Measurements from ENCODE around the gene MTMR12.

MTMR12 gene, protein sequence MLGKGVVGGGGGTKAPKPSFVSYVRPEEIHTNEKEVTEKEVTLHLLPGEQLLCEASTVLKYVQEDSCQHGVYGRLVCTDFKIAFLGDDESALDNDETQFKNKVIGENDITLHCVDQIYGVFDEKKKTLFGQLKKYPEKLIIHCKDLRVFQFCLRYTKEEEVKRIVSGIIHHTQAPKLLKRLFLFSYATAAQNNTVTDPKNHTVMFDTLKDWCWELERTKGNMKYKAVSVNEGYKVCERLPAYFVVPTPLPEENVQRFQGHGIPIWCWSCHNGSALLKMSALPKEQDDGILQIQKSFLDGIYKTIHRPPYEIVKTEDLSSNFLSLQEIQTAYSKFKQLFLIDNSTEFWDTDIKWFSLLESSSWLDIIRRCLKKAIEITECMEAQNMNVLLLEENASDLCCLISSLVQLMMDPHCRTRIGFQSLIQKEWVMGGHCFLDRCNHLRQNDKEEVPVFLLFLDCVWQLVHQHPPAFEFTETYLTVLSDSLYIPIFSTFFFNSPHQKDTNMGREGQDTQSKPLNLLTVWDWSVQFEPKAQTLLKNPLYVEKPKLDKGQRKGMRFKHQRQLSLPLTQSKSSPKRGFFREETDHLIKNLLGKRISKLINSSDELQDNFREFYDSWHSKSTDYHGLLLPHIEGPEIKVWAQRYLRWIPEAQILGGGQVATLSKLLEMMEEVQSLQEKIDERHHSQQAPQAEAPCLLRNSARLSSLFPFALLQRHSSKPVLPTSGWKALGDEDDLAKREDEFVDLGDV

DNA sequence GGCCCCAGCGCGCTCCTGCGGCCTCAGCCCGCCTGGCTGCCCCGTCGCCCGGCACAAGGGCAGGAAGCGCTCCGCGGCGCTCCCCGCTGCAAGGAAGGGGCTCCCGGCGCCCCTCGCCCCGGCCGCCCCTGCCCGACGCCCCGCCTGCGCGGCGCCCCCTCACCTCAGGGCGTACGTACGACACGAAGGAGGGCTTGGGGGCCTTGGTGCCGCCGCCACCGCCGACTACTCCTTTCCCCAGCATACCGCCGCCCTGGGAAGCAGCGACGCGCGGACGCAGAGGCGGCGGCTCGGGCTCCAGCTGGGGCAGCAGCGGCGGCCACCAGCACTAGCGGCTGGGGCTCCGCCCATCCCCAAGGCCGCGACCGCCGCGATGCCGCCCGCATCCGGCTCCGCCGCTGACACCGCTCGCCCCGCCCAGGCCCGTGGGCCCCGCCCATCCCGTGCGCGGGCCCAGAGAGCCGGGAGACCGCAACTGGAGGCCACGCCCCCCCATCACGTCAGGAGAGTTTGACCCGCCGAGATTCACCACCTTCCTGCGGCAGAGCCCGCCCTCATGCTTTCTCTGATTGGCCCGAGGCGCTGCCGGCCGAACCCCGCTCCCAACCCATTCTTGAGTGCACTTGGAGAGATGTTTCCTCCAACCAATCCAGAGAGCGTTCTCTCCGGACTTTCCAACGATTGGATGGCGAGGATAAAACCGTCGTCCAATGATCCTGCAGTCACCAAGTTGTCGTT, at the start of gene MTMR12:
Gene MTMR12 (minus strand): TSS at position 345 of the 738 bp plus-strand sequence. CDS start 101 bp downstream, at position 244.
- peak; percentile 99 to 100 for DNase-seq (ENCODE audit: low read depth in 2 of 2)

DNA sequence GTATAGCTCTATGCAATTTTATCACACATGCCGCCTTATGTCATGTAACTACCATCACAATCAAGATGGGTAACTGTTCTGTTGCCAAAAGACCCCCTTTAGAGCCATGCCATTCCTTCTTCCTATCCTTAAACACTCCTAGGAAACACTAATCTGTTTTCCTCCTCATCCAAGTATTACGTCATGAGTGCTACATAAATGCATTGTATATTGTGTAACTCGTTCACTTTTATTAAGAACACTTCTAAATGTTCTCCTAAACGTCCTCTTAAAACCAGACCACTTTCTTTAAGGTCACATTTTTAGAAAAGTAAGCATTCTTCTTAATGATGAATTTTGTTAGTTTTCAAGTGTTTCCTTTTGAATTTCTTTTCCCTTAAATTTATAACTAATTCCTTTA, 49.8 kb upstream of the MTMR12 start:
- DNase-seq (ENCODE audit: low read depth in 2 of 2): no peak

DNA sequence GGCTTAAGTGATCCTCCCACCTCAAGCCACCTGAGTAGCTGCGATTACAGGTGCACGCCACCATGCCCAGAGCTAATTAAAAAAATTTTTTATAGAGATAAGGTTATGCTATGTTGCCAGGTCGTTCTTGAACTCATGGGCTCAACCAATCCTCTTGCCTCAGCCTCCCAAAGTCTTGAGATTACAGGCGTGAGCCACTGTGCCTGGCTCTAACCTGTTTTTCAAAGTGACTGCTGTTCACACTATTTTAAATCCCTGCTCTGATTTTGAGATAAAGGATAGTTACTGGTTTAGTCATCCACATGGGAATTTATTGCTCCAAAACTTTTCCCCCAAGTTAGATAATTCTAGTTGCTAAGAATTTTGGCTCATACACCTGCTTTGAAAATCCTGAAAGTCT, 48.2 kb upstream of the MTMR12 start:
- no peak for DNase-seq (ENCODE audit: low read depth in 2 of 2)

DNA sequence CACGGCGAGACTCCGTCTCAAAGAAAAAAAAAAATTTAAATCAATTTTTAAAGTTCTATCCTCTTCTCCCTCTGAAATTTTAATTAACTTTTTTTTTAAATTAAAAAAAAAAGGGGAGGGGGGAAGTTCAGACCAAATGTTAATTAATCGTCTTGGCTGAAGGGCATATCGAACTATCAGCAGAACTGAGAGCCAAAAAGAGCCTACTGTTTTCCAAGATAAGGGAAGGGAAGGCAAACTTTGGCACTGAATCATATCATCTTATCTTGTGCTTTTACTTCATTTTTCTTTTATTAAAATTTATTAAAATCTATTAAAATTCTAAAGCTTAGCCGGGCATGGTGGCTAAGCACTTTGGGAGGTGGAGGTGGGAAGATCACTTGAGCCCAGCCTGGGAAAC, 45.9 kb upstream of the MTMR12 start:
- DNase-seq (ENCODE audit: low read depth in 2 of 2): no peak

DNA sequence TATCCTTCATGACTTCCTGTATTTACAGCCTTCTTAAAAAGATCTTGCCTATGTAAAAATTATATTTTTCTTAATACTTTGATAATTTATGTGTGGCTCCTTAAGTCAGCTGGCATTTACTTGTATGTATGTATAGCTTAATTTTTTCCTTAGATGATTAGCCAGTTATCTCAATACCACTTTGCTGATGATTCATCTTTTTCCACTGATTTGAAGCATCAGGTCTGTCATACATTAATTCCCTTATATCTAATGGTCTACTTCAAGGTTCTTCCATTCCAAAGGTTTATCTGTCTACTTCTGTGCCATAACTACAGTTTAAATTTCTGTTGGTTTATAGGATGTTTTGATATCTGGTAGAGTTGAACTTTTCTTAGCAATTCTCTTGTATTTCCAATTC, 44.9 kb upstream of the MTMR12 start:
- DNase-seq (ENCODE audit: low read depth in 2 of 2): no peak

DNA sequence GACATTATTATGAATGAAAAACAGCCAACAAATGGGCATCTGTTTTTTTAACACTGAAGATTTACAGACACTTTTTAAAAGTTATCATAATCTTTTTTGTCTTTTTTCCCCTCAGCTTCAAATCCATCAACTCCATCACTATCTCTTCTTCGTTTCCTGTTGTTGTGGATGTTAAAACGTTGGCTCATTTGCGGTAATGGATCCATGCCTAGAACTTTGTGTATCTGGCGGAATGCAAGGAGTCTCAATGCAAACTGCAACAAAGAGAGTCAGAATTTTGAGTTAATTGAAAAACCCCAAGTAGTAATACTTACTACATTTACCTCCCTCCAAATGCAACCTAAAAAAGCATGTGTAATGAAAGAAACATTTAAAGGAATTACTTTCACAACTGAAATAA, 42.9 kb upstream of the MTMR12 start:
- no peak for DNase-seq (ENCODE audit: low read depth in 2 of 2)

DNA sequence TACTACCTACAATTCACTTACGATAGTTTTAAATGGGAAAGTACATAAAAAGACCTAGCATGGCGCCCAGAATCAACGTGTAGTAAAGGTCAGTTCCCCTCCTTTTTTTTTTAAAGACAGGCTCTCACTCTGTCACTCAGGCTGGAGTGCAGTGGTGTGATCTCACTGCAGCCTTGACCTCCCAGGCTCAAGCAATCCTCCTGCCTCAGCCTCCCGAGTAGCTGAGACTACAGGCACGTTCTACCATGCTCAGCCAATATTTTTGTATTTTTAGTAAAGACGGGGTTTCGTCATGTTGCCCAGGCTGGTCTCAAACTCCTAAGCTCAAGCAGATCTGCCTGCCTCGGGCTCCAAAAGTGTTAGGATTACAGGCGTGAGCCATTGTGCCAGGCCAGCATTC, 40.7 kb upstream of the MTMR12 start:
- no peak for DNase-seq (ENCODE audit: low read depth in 2 of 2)

DNA sequence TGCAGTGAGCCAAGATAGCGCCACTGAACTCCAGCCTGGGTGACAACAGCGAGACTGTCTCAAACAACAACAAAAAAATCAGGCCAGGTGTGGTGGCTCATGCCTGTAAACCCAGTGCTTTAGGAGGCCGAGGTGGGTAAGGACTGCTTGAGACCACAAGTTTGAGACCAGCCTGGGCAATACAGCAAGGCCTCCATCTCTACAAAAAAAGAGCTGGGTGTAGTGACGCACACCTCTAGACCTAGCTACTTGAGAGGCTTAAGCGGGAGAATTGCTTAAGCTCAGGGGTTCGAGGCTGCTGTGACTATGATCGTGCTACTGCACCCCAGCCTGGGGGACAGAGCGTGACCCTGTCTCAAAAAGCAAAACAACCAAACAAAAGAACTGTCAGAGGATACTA, 39.9 kb upstream of the MTMR12 start:
- no peak for DNase-seq (ENCODE audit: low read depth in 2 of 2)

DNA sequence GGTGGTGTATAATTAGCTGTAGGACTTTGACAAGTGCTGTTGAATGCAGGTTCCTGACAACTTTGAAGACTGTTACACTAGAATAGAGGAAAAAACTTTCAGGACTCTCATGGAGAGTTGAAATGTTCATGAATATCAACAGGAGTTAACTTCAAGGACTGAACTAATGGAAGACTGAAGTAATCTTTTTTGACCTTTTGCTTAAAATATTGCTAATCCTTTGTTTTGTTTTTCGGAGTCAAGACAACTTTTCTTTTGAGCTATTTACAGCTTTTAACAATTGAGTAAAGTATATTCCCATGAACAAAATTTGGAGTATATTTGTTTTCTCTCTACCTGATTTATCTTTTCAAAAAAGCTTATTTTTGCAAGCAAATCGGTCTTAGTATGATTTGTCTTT, 34.1 kb upstream of the MTMR12 start:
- no peak for DNase-seq (ENCODE audit: low read depth in 2 of 2)

DNA sequence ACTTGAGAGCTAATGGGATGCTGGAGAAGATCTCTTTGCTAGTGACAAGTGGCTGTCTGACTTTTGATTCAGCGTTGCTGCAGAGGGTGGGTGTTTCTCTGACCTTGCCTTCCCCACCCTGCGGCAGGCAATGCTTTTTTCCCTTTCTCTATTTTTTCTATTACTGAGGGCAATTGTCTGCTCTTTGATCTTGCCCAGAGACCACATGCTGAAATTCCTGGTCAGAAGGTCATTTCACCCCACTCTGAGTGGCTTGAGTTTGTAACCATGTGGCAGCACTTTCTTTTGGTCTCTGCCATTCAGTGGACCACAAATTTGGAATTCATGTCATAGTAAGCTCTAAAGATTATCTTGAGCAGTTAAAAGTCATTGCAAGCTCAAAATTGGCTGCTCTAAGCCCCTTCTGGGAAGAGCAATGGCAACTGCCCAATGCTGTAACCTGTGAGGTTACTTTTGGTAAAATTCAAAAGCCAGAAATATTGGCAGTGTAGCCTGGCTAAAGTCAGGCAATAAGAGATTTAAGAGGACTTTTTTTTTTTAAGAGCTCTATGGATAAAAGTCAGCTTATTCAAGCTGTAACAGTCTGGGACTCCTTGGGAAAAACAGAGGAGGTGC, 30.4 kb upstream of the MTMR12 start:
- no peak for DNase-seq (ENCODE audit: low read depth in 2 of 2)

DNA sequence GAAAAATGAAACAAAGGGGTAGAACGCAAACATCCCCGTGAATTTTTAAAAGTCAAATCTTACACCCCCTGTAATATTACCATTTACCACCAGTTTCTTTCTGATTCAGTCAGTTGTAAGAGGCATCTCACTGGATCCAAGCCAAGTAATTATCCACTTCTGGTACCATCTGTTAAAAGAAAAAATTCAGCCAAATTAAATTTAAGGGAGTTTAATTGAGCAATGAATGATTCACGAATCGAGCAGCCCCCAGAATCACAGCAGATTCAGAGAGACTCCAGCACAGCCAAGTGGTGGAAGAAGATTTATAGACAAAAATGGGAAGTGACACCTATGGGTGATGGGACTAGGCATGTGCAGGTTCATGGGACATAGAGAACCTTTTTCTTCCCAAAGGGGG, 29.9 kb upstream of the MTMR12 start:
- DNase-seq (ENCODE audit: low read depth in 2 of 2): no peak

DNA sequence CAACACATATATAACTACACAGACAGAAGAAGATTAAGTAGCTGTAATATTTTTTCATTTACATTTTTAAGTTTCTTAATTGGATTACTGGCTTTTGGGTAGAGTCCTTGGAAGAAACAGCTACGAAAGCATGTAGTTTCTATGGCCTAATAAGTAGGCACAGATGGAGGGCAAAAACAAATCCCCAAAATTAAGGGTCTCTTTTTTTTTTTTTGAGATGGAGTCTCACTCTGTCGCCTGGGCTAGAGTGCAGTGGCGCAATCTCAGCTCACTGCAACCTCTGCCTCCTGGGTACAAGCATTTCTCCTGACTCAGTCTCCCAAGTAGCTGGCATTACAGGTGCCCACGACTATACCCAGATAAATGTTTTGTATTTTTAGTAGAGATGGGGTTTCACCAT, 27.1 kb upstream of the MTMR12 start:
- no peak for DNase-seq (ENCODE audit: low read depth in 2 of 2)

DNA sequence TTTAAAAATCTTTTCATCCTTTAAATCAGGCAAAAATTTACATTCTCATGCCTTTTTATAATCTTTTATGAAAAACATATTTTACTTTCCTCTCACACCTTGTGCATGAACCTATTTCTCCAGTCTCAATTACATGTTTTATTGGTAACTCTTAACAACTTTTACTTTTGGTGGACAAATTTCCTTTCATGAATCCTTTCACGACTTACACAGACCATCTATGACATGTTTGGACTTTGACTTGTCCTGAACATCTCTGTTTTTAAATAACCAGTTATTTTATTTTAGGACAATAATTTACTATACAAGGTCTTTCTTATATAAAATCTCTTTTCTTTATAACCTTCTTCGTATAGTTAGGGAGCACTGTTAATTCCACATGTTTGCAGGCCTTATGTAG, 26.5 kb upstream of the MTMR12 start:
- no peak for DNase-seq (ENCODE audit: low read depth in 2 of 2)

DNA sequence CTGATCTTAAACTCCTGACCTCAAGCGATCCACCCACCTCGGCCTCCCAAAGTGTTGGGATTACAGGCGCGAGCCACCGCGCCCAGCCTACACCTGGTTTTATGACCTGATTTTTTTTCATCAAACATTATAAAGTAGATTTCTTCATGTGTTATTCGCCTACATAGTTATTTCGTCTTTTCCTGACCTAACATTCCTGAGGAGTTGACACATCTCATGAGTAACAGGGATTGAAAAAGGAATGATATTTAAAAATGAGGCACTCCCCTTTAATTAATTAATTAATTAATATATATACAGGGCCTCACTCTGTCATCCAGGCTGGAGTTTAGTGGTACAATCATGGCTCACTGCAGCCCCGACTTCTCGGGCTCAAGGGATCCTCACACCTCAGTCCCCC, 20.2 kb upstream of the MTMR12 start:
- DNase-seq (ENCODE audit: low read depth in 2 of 2): no peak

DNA sequence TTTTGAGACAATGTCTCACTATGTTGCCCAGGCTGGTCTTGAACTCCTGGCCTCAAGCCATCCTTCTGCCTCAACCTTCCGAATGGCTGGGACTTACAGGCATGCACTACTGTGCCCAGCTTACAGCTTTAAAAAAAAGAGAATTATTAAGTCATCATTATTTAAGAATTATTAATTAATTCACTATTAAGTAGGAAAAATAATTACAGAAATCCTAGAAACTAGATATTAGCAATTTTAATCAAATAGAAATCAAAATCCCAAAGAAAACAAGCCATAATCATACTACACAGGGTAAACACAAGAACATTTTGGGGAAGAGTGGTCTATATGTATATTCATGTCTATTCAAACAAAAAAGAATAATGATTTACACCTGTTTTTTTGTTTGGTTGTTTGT, 19.6 kb upstream of the MTMR12 start:
- DNase-seq (ENCODE audit: low read depth in 2 of 2): no peak

DNA sequence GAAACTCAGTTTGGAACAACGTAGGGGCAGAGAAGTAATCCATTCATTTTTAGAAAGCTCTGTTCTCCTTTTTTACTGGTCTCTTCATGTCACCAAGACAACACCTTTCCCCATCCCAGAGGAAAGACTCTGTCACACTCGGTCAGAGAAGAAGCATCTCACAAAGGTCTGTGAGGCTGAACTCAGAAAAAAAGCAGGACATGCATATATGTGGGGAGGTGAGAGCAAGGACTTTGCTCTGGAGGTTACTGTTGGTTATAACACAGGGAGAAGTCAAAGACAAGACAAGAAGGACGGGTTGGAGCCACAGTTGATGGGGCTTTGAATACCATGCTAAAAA, 19.2 kb upstream of the MTMR12 start:
- no peak for DNase-seq (ENCODE audit: low read depth in 2 of 2)

DNA sequence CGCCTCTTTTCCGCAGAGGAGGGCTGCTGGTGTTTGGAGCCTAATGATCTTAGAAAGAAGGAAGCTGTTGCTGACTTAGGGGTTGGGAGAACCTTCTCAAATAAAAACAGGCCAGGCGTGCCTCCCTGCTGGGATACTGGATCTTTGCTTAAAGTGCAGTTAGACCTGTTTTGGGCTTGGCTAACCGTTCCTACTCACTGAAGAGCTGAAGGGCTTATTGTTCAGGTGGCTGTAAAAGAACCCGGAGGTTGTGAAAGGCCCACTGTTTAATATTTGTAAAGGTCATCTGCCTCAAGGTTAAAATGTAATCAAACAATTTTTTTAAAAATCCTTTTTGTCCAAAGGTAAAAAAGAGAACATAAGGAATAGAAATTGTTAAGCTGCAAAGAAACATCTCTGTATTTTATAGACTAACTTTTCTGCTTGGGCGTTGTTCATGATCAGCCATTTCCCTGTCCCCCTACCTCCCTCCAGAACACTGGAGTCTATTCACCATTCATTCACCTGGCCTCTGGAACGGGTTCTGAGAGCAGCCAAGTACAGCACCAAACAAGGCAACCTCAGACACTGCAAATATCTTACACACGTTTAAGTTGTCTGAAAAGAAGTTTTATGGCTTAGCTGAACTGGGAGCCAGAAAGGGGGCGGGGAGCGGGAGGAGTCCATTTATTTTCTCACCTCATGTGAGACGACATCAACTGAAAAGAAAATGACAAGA, 18.6 kb upstream of the MTMR12 start:
- DNase-seq (ENCODE audit: low read depth in 2 of 2): no peak

DNA sequence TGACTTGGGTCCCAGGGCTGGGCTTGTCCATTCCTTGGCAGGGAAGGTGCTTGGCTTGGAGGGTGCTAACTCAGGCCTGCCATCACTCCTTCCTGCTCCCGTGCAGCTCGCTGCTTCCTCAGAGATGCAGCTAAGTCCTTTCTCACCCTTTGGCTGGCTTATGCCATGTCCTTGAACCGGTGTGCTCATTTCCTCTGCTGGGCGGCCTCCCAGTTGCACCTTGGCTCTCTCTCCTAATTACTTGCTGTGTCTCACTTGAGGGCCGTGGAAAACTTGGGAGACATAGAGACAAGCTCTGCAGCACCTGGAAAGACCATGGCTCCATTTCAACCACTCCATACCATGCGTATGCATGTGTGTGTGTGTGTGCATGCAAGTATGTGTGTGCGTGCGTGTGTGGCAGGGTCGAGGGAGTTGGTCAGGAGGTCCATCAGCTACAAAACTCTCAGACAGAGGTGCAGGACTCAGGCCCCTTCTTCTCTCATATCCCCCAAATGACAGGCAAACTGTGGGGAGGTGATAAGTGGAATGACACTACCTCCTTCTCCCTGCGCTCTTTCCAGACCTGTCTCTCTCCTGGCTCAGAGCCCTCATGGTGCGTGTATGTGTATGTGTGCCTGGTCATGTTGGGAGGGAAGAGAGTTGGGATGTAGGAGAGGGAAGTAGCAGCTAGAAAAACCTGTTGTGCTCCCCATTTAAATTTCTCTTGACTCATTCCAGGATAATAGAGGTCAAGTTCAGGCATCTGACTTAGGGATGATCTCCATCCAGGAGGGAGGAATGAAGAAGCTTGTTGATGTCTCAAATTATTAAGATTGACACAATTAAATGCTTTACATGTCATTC, 17.6 kb upstream of the MTMR12 start:
- no peak for DNase-seq (ENCODE audit: low read depth in 2 of 2)

DNA sequence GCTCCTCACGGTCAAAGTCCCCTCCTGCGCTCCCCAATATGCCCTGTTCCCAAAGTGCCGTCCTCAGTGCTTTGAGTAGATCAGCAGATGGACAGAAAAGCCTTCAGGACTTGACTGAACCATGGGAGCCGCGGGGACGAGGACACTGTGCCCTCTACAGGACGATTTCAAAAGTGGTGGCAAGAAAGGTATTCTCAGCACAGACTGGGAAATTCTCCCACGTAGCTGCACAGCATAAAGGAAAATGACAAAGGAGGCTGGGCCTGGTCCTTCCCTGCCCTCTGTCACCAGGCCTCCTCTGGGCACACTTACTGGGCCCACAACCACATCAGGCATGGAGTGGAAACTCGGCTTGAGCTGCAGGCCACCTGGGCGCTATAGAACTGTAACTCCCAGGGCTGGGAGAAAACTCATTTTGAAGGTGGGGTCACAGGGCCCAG, 16.7 kb upstream of the MTMR12 start:
- DNase-seq (ENCODE audit: low read depth in 2 of 2): peak; percentile 21 to 34

DNA sequence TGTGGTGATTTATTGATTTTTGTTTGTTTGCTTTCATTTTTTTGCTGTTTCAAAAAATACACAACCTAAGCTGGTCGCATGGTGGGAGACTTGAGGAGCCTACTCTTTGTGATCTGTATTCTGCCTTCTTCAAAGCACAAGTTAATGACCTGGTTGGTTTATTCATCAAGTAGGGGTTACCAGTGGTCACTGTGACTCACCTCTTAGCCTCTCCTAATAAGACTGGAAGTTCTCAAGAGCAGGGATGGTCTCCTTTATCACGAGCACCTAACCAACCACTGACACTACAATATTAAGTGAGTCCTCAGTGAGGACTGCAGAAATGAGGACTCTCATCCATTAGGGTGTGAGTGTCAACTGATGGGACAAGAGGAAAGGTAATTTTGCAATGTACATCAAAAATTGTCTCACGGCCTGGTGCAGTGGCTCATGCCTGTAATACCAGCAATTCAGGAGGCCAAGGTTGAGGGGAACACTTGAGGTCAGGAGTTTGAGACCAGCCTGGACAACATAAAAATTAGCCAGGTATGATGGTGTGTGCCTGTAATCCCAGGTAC, 13.6 kb upstream of the MTMR12 start:
- DNase-seq (ENCODE audit: low read depth in 2 of 2): no peak

All from stimulated activated CD8-positive, alpha-beta memory T cell treated with anti-CD3 and anti-CD28 coated beads, Interleukin-7, amount 100 ng/mL, for 4 hours (primary cell).